Ishikawa (cell line): ENCODE results near the gene DNAJB1.

Source experiments
- EP300 ChIP-seq: IDR thresholded peaks from 2 replicates; pipeline ENCODE4 v1.6.1; 2012; ENCODE audit warnings: borderline replicate concordance
- MAX ChIP-seq: IDR thresholded peaks from 2 replicates; pipeline ENCODE4 v1.6.1; 2012
- RAD21 ChIP-seq: IDR thresholded peaks from 2 replicates; pipeline ENCODE4 v1.6.1; 2012; ENCODE audit warnings: low read depth
- REST ChIP-seq: IDR thresholded peaks from 2 replicates; pipeline ENCODE4 v1.6.1; 2012; ENCODE audit warnings: low read depth, mild to moderate bottlenecking

- TF ChIP-seq EP300, result no peak
- no peak for TF ChIP-seq REST
- TF ChIP-seq MAX, result no peak
- no peak for TF ChIP-seq RAD21
These were observed 35.7 kb upstream of the DNAJB1 start for GRCh38 chr19:14553939-14554243.
